Activated CD4-positive, alpha-beta T cell treated with anti-CD3 and anti-CD28 coated beads, Interleukin-2, amount 10 ng/mL, durations not matched to agents 7 days and 5 days (primary cell): ENCODE measurements around the gene STAT5B. TPM values are rescaled to one million over a fixed set of nuclear protein-coding genes. Genes with fewer than 3 reads are reported as not detected.

Experiments used
- CTCF ChIA-PET: fragments of 350-600 bp; sonication (Branson Sonifier 250); formaldehyde crosslinking; loops from one replicate; lab custom pipeline; 2021; ENCODE audit warnings: antibody characterized with exemption; lab: Charles Lee
- POLR2A ChIA-PET: fragments of 350-600 bp; sonication (Branson Sonifier 250); formaldehyde crosslinking; loops from one replicate; lab custom pipeline; 2021; ENCODE audit warnings: antibody characterized with exemption; lab: Charles Lee
- DNase-seq: peaks from one replicate; pipeline ENCODE4 v3.0.0-alpha.2; 2020
- H3K27ac Mint-ChIP-seq: one replicate; pipeline ENCODE4 v1.8.0; 2021; ENCODE audit warnings: mild to moderate bottlenecking, moderate library complexity, mixed read lengths
- H3K27me3 Mint-ChIP-seq: one replicate; pipeline ENCODE4 v1.8.0; 2021; ENCODE audit warnings: mixed read lengths
- H3K36me3 Mint-ChIP-seq: one replicate; pipeline ENCODE4 v1.8.0; 2021; ENCODE audit warnings: low read depth, mixed read lengths
- H3K4me1 Mint-ChIP-seq: one replicate; pipeline ENCODE4 v1.8.0; 2021; ENCODE audit warnings: mixed read lengths
- H3K4me3 Mint-ChIP-seq: one replicate; pipeline ENCODE4 v1.8.0; 2021; ENCODE audit warnings: mild to moderate bottlenecking, moderate library complexity, mixed read lengths
- H3K9me3 Mint-ChIP-seq: one replicate; pipeline ENCODE4 v1.8.0; 2021; ENCODE audit warnings: mixed read lengths
- total RNA-seq, 2 experiments: library from RNA; stranded (reverse); gene quantifications; one replicate each; pipeline ENCODE4 v1.2.3, GENCODE V29; 2021

STAT5B gene
- total RNA-seq, 2 experiments from 2014 or later, result 150 to 164 TPM

- POLR2A ChIA-PET, result interaction anchor here (0.9 to 1.0 kb wide), 2 partner anchors 14 to 24 kb away, joined by 3 read pairs; no protein-coding TSS in a partner anchor
- CTCF ChIA-PET, result interaction anchor here (0.9 to 3.8 kb wide), 6 partner anchors 10 to 67 kb away, joined by 3 to 14 read pairs (median 4); no protein-coding TSS in a partner anchor
- DNase-seq, result peak; percentile 62
- Mint-ChIP-seq H3K27ac (peak overlapping the region; percentile 90), H3K4me3 (peak overlapping the region; percentile 88), H3K4me1 (peaks cover 52% of the 10 kb centered on the region), H3K9me3 (no peaks in the 10 kb centered on the region), H3K27me3 (no peaks in the 10 kb centered on the region), H3K36me3 (peaks cover 26% of the 10 kb centered on the region)
These were observed 12.8 kb upstream of the STAT5B start for GRCh38 chr17:42288803-42289610.

- ChIA-PET CTCF (interaction anchor here (1.2 to 3.8 kb wide), 6 partner anchors 9 to 66 kb away, joined by 3 to 14 read pairs (median 4); no protein-coding TSS in a partner anchor), POLR2A (interaction anchor here (0.6 to 1.0 kb wide), 3 partner anchors 13 to 129 kb away, joined by 3 read pairs; no protein-coding TSS in a partner anchor)
- no peaks in the 10 kb centered on the region for H3K27me3 Mint-ChIP-seq
- DNase-seq, result peak; percentile 85
- H3K4me3 Mint-ChIP-seq, result peak within 1 kb of the TSS; percentile 88
- H3K36me3 Mint-ChIP-seq, result peaks cover 22% of the 10 kb centered on the region
- H3K27ac Mint-ChIP-seq, result peak within 1 kb of the TSS; percentile 93
- H3K9me3 Mint-ChIP-seq, result no peaks in the 10 kb centered on the region
- H3K4me1 Mint-ChIP-seq, result peaks cover 51% of the 10 kb centered on the region
These were observed 12.0 kb upstream of the STAT5B start, which contains the start of gene STAT5A for GRCh38 chr17:42287977-42288802. STAT5A (plus strand) TSS chr17:42288498; CDS start chr17:42289412, 914 bp downstream.

DNA sequence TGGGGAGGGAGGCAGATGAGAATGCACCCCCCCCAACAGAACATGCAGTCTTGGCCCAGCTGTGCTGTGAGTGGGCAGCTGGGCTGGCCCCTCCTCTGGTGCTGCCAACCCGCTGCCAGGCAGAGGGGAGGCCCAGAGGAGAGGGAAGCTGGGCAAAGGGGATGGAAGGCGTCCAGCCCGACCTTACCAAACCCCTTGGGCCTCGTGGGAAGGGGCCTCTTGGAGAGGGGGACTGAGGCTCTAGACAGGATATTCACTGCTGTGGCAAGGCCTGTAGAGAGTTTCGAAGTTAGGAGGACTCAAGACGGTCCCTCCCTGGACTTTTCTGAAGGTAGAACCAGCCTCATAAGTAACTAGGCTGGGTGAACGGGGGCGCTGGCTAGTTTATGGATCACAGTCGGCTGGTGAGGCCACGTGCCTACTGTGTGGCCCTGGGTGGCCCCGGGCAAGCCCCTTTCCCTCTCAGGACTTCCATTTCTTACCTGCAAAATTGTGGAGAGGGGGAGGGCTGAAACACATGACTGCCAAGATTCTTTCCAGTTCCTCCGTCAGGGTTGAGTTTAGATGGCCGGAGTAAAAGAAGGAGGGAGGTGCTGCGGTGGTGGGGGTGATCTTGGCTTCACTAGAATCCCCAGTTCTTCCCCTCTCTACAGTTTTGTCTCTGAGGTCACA, 11.2 kb upstream of the STAT5B start:
- peak; percentile 30 for DNase-seq
- H3K9me3 Mint-ChIP-seq, result no peaks in the 10 kb centered on the region
- CTCF ChIA-PET, result interaction anchor here (0.6 to 3.6 kb wide), 7 partner anchors 9 to 376 kb away, joined by 3 to 11 read pairs (median 4); no protein-coding TSS in a partner anchor
- peak overlapping the region; percentile 93 for H3K27ac Mint-ChIP-seq
- peaks cover 22% of the 10 kb centered on the region for H3K36me3 Mint-ChIP-seq
- POLR2A ChIA-PET, result interaction anchor here (0.6 kb wide), 1 partner anchor 65 kb away, joined by 3 read pairs; no protein-coding TSS in a partner anchor
- H3K4me3 Mint-ChIP-seq, result peak overlapping the region; percentile 88
- peaks cover 55% of the 10 kb centered on the region for H3K4me1 Mint-ChIP-seq
- no peaks in the 10 kb centered on the region for H3K27me3 Mint-ChIP-seq

- POLR2A ChIA-PET, result interaction anchor here (0.6 kb wide), 1 partner anchor 64 kb away, joined by 3 read pairs; no protein-coding TSS in a partner anchor
These were observed 10.4 kb upstream of the STAT5B start for GRCh38 chr17:42286411-42287221.

GRCh38 chr17:42285346-42286050, 9.3 kb upstream of the STAT5B start:
- DNase-seq, result no peak
- POLR2A ChIA-PET, result no interaction called here
- Mint-ChIP-seq H3K4me1 (peaks cover 45% of the 10 kb centered on the region), H3K27me3 (no peaks in the 10 kb centered on the region), H3K27ac (no peak overlapping the region), H3K9me3 (no peaks in the 10 kb centered on the region), H3K4me3 (no peak overlapping the region), H3K36me3 (peaks cover 10% of the 10 kb centered on the region)
- CTCF ChIA-PET, result interaction anchor here (0.7 to 3.6 kb wide), 4 partner anchors 11 to 321 kb away, joined by 3 to 11 read pairs (median 4); no protein-coding TSS in a partner anchor

More at GRCh38 chr17:42286411-42287221, 10.4 kb upstream of the STAT5B start:
- peaks cover 52% of the 10 kb centered on the region for H3K4me1 Mint-ChIP-seq
- H3K9me3 Mint-ChIP-seq, result no peaks in the 10 kb centered on the region
- CTCF ChIA-PET, result interaction anchor here (0.6 to 3.6 kb wide), 7 partner anchors 8 to 375 kb away, joined by 3 to 11 read pairs (median 3); no protein-coding TSS in a partner anchor
- H3K27ac Mint-ChIP-seq, result peak overlapping the region; percentile 93
- no peaks in the 10 kb centered on the region for H3K27me3 Mint-ChIP-seq
- no peak for DNase-seq
- H3K36me3 Mint-ChIP-seq, result peaks cover 19% of the 10 kb centered on the region
- H3K4me3 Mint-ChIP-seq, result peak overlapping the region; percentile 88

- peaks cover 5% of the 10 kb centered on the region for H3K36me3 Mint-ChIP-seq
- POLR2A ChIA-PET, result no interaction called here
- peaks cover 35% of the 10 kb centered on the region for H3K4me1 Mint-ChIP-seq
- no peaks in the 10 kb centered on the region for H3K27me3 Mint-ChIP-seq
- H3K9me3 Mint-ChIP-seq, result no peaks in the 10 kb centered on the region
- H3K4me3 Mint-ChIP-seq, result no peak overlapping the region
- DNase-seq, result no peak
- CTCF ChIA-PET, result interaction anchor here (0.7 to 3.6 kb wide), 3 partner anchors 10 to 103 kb away, joined by 3 to 11 read pairs (median 4); no protein-coding TSS in a partner anchor
- no peak overlapping the region for H3K27ac Mint-ChIP-seq
These were observed 8.4 kb upstream of the STAT5B start for GRCh38 chr17:42284566-42284965.

DNA sequence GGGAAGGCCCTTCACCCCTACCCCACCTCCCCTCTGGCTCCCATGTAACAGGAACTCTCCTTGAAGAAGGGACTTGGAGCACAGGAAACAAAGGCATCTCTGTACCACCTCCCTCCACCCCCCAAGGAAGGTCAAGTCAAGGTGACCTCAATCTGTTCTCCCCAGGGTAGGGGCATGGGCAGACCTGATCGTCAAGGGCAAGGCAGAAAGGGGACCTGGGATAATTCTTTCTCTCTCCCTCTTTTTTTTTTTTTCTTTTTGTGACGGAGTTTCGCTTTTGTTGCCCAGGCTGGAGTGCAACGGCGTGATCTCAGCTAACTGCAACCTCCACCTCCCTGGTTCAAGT, 7.8 kb upstream of the STAT5B start:
- CTCF ChIA-PET, result interaction anchor here (1.0 to 1.5 kb wide), 2 partner anchors 9 to 13 kb away, joined by 3 to 4 read pairs; no protein-coding TSS in a partner anchor
- no peak overlapping the region for H3K4me3 Mint-ChIP-seq
- no peaks in the 10 kb centered on the region for H3K9me3 Mint-ChIP-seq
- peaks cover 31% of the 10 kb centered on the region for H3K4me1 Mint-ChIP-seq
- POLR2A ChIA-PET, result no interaction called here
- peak overlapping the region; percentile 31 for H3K27ac Mint-ChIP-seq
- H3K36me3 Mint-ChIP-seq, result peaks cover 4% of the 10 kb centered on the region
- no peak for DNase-seq
- no peaks in the 10 kb centered on the region for H3K27me3 Mint-ChIP-seq

GRCh38 chr17:42283241-42284023, 7.2 kb upstream of the STAT5B start:
- no peak overlapping the region for H3K27ac Mint-ChIP-seq
- H3K27me3 Mint-ChIP-seq, result no peaks in the 10 kb centered on the region
- CTCF ChIA-PET, result interaction anchor here (1.0 to 1.5 kb wide), 2 partner anchors 9 to 12 kb away, joined by 3 to 4 read pairs; no protein-coding TSS in a partner anchor
- DNase-seq, result no peak
- H3K9me3 Mint-ChIP-seq, result no peaks in the 10 kb centered on the region
- POLR2A ChIA-PET, result no interaction called here
- H3K36me3 Mint-ChIP-seq, result peaks cover 3% of the 10 kb centered on the region
- H3K4me3 Mint-ChIP-seq, result no peak overlapping the region
- H3K4me1 Mint-ChIP-seq, result peaks cover 30% of the 10 kb centered on the region

DNA sequence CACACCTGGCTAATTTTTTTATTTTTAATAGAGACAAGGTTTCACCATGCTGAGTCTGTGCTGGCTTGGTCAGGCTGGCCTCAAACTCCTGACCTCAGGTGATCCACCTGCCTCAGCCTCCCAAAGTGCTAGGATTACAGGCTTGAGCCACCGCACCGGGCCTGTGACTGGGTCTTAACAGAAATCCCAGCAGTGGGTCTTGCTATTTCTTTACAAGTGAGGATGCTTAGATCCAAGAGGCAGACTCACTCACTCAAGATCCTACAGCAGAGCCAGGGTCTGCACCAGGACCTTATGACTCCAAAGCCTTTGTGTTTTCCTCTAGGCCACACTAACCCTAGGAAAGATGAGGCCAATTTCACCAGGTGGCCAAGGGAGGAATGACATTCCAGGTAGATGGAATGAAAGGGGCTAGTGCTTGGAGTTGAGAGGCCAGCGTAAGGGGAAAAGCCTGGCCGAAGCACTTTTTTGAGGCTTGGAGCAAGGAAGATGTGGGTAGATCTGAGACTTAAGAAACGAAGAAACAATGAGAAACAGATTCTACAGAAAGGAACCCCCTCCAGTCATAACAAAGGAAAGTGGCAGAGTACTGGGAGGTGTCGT, 6.4 kb upstream of the STAT5B start:
- H3K4me3 Mint-ChIP-seq, result no peak overlapping the region
- H3K27me3 Mint-ChIP-seq, result no peaks in the 10 kb centered on the region
- ChIA-PET CTCF (no interaction called here), POLR2A (no interaction called here)
- H3K4me1 Mint-ChIP-seq, result peaks cover 30% of the 10 kb centered on the region
- peaks cover under 1% of the 10 kb centered on the region for H3K36me3 Mint-ChIP-seq
- no peak overlapping the region for H3K27ac Mint-ChIP-seq
- no peaks in the 10 kb centered on the region for H3K9me3 Mint-ChIP-seq
- no peak for DNase-seq

GRCh38 chr17:42281571-42282096, 5.4 kb upstream of the STAT5B start:
- H3K4me3 Mint-ChIP-seq, result no peak overlapping the region
- no peak for DNase-seq
- H3K4me1 Mint-ChIP-seq, result peaks cover 28% of the 10 kb centered on the region
- H3K27me3 Mint-ChIP-seq, result no peaks in the 10 kb centered on the region
- no peaks in the 10 kb centered on the region for H3K9me3 Mint-ChIP-seq
- H3K27ac Mint-ChIP-seq, result no peak overlapping the region
- ChIA-PET POLR2A (no interaction called here), CTCF (interaction anchor here (0.9 kb wide), 1 partner anchor 41 kb away, joined by 3 read pairs; no protein-coding TSS in a partner anchor)
- no peaks in the 10 kb centered on the region for H3K36me3 Mint-ChIP-seq
